ENCODE measurements around the gene MAN1A1.

The MAN1A1 gene

GRCh38 chr6:119132261-119132981 is 217.1 kb downstream of the MAN1A1 start:
- no peak for DNase-seq

- no peak for DNase-seq
Observed at GRCh38 chr6:119129968-119130484, 219.5 kb downstream of the MAN1A1 start.

- DNase-seq: peak; percentile 32
Observed at GRCh38 chr6:119129148-119129967, 220.2 kb downstream of the MAN1A1 start.

- no peak for DNase-seq
Observed at GRCh38 chr6:119128252-119128912, 221.2 kb downstream of the MAN1A1 start.

GRCh38 chr6:119127627-119128026 is 221.9 kb downstream of the MAN1A1 start:
- DNase-seq: no peak
